K562 (cell line): ENCODE results near the gene TADA1.

ENCODE experiments used
- CHD1 ChIP-seq: fragments of 200-600 bp; sonication (generic); IDR thresholded peaks from one replicate; pipeline ENCODE4 v1.6.1; 2012; ENCODE audit warnings: mild to moderate bottlenecking, moderate library complexity, low read length, inconsistent platforms
- CHD4 ChIP-seq: fragments of 200-600 bp; sonication (generic); IDR thresholded peaks from 3 replicates; pipeline ENCODE4 v1.6.1; 2012; ENCODE audit warnings: low read depth, mild to moderate bottlenecking, mixed read lengths, low read length, inconsistent platforms; ENCODE audit not compliant: insufficient read depth, insufficient replicate concordance, poor library complexity, severe bottlenecking
- EP300 ChIP-seq: IDR thresholded peaks from 2 replicates; pipeline ENCODE4 v1.6.1; 2012; ENCODE audit warnings: low read length, improper control_type of control experiment
- KLF1 ChIP-seq: fragments of 450-650 bp; IDR thresholded peaks from 2 replicates; pipeline ENCODE4 v1.6.1; 2016; ENCODE audit warnings: missing genetic modification characterization, missing compliant biosample characterization
- POLR2A ChIP-seq: fragments of 450-650 bp; conservative IDR thresholded peaks from 2 replicates; pipeline ENCODE4 v1.6.1; 2016

DNA sequence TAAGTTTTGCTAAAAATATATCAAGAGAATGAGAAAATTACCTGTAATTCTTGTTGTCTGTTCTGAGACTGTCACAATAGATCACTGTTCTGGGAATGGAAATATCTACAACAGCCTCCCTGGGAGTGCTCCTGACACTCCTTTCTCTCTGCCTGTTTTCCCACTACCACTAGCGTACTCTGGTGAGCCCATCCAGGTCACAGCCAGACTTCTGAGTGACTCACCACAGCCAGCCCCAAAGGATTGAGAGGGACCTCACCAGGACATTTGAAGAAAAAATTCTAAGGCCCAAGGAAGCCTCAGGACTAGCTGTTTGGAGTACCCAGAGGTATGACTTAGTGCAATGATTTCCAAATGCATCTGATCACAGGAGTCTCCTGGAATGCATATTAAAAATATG, 39.0 kb upstream of the TADA1 start:
- TF ChIP-seq KLF1 (tag): no peak
- no peak for TF ChIP-seq POLR2A
- TF ChIP-seq EP300: no peak
- no peak for TF ChIP-seq CHD1
- TF ChIP-seq CHD4: no peak
